ENCODE measurements around the gene CCDC77.

DNA sequence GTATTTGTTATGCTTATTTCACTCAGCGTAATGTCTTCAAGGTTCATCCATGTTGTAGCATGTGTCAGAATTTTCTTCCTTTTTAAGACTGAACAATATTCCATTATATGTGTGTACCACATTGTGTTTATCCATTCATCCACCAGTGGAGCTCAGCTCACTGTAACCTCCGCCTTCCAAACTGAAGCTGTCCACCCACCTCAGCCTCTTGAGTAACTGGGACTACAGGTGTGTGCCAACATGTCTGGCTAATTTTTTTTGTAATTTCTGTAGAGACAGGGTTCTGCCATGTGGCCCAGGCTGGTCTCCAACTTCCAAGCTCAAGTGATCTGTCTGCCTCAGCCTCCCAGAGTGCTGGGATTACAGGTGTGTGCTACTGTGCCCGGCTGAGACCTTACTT is 21.1 kb downstream of the CCDC77 start:
- TF ChIP-seq, protein P1, sequence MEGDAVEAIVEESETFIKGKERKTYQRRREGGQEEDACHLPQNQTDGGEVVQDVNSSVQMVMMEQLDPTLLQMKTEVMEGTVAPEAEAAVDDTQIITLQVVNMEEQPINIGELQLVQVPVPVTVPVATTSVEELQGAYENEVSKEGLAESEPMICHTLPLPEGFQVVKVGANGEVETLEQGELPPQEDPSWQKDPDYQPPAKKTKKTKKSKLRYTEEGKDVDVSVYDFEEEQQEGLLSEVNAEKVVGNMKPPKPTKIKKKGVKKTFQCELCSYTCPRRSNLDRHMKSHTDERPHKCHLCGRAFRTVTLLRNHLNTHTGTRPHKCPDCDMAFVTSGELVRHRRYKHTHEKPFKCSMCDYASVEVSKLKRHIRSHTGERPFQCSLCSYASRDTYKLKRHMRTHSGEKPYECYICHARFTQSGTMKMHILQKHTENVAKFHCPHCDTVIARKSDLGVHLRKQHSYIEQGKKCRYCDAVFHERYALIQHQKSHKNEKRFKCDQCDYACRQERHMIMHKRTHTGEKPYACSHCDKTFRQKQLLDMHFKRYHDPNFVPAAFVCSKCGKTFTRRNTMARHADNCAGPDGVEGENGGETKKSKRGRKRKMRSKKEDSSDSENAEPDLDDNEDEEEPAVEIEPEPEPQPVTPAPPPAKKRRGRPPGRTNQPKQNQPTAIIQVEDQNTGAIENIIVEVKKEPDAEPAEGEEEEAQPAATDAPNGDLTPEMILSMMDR (conservative IDR thresholded peaks at IDR 0.05 in 1 of 2, IDR thresholded peaks at IDR 0.05 in 1 of 2; ENCODE audit: extremely low read depth in 1 of 2, insufficient read depth in 1 of 2, low read depth in 1 of 2, low read length in 2 of 2), result no peak
- no peak for TF ChIP-seq EZH2 (IDR thresholded peaks at IDR 0.05; ENCODE audit: borderline replicate concordance, low read length)

Measured in mammary epithelial cell (primary cell).